ENCODE measurements around the gene BCAS3.
"Not testable (repeated sequence)": the region's sequence is repeated elsewhere in the genome, so short reads cannot be mapped to it uniquely, and the experiment has no call there.

BCAS3 gene

DNA sequence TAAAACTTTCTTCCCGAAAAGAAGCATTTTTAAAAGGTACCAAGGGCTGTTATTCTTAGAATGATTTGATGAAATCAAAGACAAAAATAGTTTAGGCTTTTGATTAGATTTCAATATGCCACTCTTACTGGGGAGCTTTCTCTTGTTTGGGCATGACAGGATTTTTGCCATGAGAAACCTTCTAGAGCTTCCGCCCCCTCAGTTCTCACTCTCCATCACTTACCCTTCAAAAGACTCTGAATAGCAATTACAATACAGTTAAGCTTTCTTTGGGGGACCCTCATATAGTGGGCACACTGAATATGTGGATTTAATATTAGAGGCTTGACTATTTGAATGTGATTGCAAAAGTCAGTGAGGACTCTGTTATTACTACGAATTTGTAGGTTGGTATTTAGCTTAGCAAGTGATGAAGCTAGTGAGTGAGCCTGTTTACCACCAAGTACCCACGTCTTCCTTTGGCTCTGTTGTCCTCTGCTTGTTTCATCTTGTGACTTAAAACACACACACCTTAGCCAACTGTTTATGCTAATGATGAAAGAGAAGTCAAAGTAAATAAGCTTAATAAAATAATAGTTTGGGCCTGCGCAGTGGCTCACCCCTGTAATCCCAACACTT is 563.3 kb downstream of the BCAS3 start:
- DNase-seq, result no peak

DNA sequence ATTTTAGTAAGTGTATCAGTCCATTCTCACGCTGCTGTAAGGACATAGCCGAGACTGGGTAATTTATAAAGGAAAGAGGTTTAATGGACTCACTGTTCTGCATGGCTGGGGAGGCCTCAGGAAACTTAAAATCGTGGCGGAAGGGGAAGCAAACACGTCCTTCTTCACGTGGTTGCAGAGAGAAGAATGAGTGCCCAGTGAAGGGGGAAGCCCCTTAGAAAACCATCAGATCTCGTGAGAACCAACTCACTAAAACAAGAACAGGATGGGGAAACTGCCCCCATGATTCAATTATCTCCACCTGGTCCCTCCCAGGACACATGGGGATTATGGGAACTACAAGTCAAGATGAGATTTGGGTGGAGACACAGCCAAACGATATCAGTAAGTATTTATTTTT is 567.3 kb downstream of the BCAS3 start:
- DNase-seq, result not testable (repeated sequence)

- no peak for DNase-seq
These were observed 568.1 kb downstream of the BCAS3 start for GRCh38 chr17:61245706-61246135.

- DNase-seq, result no peak
These were observed 569.8 kb downstream of the BCAS3 start for GRCh38 chr17:61247439-61247838.

DNA sequence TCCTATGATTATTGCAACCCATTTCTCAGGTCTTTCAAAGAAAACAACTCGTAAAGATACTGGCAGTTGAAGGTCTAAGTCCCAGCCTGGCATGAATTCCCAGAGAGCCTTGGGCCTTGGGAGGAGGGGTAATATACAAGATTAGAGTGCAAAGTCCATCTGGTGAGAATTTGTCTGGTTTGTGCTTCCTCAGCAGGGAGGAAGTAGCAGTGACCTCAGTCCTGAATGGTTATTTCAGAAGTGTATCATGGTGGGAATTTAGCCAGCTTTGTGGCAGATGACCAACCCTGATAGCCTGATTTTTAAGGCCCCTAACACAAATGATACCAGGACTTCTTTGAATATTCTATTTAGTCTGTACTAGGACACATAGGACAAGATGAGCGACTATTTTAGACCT is 570.7 kb downstream of the BCAS3 start:
- no peak for DNase-seq

- DNase-seq, result no peak
These were observed 572.1 kb downstream of the BCAS3 start for GRCh38 chr17:61249649-61250299.

DNA sequence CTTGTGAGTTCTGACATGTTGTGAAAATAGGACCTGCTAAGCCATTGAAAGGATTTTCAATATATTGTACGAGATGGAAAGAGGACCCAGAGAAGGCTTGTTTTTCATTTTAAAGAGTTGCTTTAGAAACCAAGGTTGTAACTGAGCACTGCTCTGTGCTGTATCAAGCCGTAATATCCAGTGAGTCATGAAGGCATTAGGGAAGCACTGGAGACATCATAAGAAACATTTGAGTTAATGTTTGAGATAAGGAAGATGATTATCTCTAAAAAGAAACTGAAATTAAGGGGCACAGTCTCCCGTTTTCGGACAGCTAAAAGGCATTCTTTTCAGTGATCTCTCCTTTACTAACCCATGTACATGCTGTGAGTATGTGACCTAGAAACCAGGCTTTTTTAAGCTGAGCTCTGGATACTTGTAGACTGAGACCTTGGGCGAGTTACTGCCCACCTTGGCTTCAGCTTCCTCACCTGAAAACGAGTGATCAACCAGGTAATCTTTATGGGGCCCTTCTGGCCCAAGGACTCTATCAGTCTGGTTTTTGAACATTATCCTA is 572.8 kb downstream of the BCAS3 start:
- no peak for DNase-seq

DNA sequence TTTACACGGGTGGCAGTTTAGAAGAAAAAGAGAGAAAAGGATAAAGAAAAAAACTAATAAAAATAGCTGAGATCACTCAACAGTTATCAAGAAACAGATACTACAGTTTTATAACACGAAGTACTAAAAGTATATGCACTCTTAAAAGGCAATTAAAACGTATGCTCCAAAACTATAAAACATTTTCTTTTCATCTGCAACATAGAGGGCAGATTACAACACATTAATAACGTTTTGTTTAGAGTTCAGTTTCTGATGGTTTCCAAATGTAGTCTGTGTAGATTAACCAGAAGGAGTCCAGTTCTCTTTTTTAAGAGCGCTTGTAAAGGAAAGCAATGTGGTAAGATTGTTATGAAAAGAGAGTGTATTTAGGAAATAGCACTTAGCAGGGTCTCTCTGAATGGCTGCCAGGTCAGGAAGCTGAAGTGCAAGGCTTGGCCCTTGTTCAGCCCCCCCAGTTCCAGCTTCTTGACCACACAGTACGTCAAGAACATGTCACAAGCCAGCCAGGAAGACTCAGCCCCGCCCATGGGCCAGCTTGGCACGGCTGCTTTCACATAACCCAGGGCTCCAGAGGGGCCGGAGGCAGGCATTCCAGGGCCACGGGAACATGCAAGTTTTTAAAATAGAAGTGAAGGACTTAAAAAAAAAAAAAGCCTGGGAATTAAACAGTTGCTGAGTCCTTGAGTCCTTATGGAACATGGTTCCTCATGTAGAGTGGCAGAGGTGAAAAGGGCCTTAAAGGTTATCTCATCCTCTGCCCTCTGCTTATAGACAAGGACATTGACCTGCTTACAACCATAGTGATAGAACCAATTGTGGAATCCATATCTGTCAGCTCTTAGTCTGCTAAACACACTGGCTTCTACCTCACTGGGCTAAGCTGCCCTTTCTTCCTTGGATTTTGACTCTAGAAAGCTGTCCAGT is 574.6 kb downstream of the BCAS3 start:
- no peak for DNase-seq

- no peak for DNase-seq
These were observed 575.7 kb downstream of the BCAS3 start for GRCh38 chr17:61253362-61253761.

DNA sequence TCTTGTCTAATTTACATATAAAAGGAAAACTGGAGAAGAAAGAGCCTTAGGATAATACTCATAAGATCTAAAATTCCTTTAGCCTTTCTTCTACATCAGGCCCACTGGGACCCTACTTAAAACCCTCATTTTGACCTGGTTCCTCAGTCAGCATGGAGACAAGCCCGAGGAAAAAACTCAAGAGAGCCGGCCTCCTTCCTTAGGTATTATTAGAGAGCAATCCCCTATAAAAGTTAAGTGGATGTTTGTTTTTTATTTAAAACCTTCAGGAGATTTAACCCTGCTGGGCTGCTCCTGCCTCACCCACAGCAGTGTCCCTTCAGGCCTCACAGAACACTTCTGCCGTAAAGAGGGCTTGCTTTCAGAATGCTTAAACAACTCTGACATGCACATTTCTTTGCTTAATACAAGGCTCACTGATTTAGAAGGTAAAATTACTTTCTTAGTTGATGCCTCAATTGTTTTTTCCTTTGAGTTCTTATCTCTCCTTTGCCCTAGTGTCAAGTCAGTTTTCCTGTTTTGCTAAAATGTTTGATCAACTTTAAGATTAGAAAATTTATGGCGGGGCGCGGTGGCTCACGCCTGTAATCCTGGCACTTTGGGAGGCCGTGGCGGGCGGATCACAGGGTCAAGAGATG is 576.4 kb downstream of the BCAS3 start:
- no peak for DNase-seq

DNA sequence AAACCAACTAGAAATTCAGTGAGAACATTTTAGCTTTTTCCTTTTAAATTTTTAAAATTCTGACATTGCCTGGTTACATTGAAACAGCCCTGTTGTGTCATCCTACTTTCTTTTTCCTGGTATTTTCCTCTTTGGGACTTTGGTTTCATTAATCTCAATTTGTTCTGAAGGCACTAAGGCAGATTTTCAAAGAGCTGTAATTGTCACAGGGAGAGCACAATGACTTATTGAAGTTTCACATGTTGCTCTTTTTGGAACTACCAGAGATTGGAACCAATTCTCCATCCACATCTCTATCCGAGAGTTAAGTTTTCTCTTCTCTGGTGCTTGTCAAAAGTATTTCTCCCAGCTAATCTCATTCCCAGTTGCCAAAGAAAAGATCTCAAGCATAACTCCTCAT is 577.3 kb downstream of the BCAS3 start:
- DNase-seq, result no peak

GRCh38 chr17:61255647-61256046 is 578.0 kb downstream of the BCAS3 start:
- DNase-seq, result no peak

GRCh38 chr17:61259360-61259759 is 581.7 kb downstream of the BCAS3 start:
- DNase-seq, result no peak

DNA sequence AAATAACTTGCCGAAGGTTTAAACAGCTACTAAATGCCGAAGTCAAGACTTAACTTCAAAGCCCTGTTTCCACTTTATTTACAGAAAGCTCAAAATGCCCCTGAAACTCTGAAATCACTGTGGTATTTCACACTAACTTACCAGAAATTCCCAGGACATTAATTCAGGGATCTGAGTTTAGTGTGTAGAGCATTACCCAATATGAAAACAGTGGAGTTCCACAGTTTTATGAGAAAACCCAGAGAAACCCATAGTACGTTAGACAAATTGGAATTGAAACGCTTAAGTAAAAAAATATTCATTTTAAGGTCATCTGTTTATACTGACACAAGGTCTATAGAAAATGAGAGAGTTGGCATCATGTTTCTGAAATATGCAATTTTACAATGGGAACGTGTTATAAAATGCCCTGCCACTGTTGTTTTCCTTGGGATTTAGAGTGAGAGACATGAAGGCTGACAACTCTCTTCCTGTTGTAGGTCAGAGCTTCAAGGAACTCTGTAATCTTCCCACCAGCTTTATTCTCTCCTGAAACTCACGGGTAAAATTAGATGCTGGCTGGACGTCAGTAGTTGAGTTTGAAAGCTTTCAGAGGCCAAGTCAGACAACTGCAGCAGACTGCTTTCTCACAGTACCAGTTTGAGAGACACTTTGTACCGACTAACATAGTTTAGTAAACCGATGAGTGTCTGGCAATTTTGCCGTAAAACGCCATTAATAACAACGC is 582.6 kb downstream of the BCAS3 start:
- no peak for DNase-seq

DNA sequence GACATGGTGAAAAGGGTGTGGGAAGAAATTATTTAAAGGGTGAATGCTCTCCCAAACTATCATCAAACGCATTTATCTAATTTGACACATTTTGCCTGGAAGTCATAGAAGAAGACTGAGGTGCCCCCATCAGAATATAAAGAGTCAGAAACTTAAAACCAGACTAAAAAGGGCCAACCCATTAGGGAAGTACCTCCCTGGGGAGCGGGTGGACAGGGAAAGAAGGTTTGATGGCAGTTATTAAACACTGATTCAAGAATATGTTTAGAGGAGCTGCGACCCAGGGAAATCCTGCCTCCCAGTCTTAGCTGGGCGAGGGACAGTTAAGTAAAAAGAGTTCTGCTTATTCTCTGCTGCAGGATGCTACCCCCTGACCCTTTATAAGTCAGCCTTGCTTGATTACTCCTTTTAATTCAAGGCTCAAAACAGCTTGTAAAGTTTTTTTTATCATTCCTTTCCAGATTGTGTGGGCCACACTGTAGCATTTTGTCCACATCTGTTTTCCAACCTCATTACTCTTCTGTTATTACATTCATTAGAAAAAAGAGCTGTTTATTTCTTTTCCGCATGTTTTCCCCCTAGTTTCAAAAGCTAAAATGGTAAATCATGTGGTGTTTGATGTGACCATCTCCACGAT is 583.5 kb downstream of the BCAS3 start:
- no peak for DNase-seq

- no peak for DNase-seq
These were observed 587.7 kb downstream of the BCAS3 start for GRCh38 chr17:61265397-61265796.

DNA sequence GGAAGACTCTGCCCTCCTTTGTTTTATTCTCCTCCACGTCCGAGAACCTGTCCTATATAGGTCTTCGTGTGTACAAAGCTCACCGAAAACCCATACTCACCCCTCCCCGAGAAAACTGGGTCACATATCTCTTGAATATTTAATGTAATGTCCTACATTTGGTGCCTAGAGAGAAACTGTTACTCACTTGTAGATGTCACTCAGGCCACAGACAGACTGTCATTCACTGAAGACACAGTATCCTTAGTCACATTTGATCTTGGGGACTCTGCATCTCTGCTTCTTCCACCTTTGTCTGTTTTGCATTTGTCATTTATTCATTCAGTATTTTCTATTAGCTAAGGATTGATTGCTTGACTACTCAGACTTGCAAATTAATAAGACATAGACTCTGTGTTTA is 590.2 kb downstream of the BCAS3 start:
- no peak for DNase-seq

DNA sequence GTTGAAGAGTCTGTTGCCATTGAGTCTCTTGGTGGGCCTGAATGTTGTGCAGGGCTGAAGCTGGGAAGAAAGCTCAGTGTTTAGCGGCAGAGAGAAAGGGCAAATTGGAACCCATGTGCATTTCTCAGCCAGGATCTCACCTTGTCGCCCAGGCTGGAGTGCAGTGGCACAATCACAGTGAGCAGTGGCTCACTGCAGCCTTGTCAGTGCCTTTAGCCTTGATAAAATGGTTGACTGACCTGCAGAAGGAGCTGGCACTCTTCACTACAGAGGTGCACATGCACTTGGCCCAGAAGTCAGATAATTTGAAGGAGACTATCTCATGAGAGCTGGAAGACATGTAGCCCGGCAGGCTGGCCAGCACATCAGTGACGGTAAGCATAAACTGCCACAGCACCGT is 597.7 kb downstream of the BCAS3 start:
- DNase-seq, result no peak

GRCh38 chr17:61276806-61277205 is 599.2 kb downstream of the BCAS3 start:
- no peak for DNase-seq

GRCh38 chr17:61279476-61280145 is 602.0 kb downstream of the BCAS3 start:
- no peak for DNase-seq

GRCh38 chr17:61280338-61280737 is 602.7 kb downstream of the BCAS3 start:
- no peak for DNase-seq

Data from activated gamma-delta T cell treated with Interleukin-2 at 50 U/mL for 16 hours (primary cell).